Effector memory CD8-positive, alpha-beta T cell (primary cell): Measurements from ENCODE around the gene ZGPAT.
"Not testable (repeated sequence)": the region's sequence is repeated elsewhere in the genome, so short reads cannot be mapped to it uniquely, and the experiment has no call there.

Experiments used
- ATAC-seq: fragments of 150-1000 bp; cut with Tn5 transposase; replicated peaks from 2 replicates; pipeline ENCODE4 v1.10.0; 2021; ENCODE audit warnings: mild to moderate bottlenecking, moderate library complexity
- DNase-seq, 3 experiments: peaks; one replicate each; pipeline ENCODE4 v3.0.0; 2021
- H3K27ac Mint-ChIP-seq, 2 donors: one replicate each; pipeline ENCODE4 v1.8.0; 2022; ENCODE audit warnings: mild to moderate bottlenecking in 2 of 2, mixed read lengths in 2 of 2, moderate library complexity in 2 of 2
- H3K27me3 Mint-ChIP-seq, 2 donors: one replicate each; pipeline ENCODE4 v1.8.0; 2022; ENCODE audit warnings: mixed read lengths in 2 of 2
- H3K36me3 Mint-ChIP-seq: one replicate; pipeline ENCODE4 v1.8.0; 2022; ENCODE audit warnings: mild to moderate bottlenecking, moderate library complexity, mixed read lengths; ENCODE audit not compliant: insufficient read depth
- H3K4me1 Mint-ChIP-seq, 2 donors: one replicate each; pipeline ENCODE4 v1.8.0; 2022; ENCODE audit warnings: low read depth in 2 of 2, mixed read lengths in 2 of 2
- H3K4me3 Mint-ChIP-seq, 2 donors: one replicate each; pipeline ENCODE4 v1.8.0; 2022; ENCODE audit warnings: mild to moderate bottlenecking in 2 of 2, mixed read lengths in 2 of 2, moderate library complexity in 2 of 2
- H3K9me3 Mint-ChIP-seq, 2 donors: one replicate each; pipeline ENCODE4 v1.8.0; 2022; ENCODE audit warnings: mixed read lengths in 2 of 2

ZGPAT gene

GRCh38 chr20:63774306-63774705 is 66.5 kb downstream of the ZGPAT start:
- no peaks in the 10 kb centered on the region for H3K27me3 Mint-ChIP-seq
- H3K36me3 Mint-ChIP-seq, result peaks cover 5% of the 10 kb centered on the region
- no peak for ATAC-seq
- no peak overlapping the region for H3K4me3 Mint-ChIP-seq
- no peaks in the 10 kb centered on the region for H3K9me3 Mint-ChIP-seq
- no peaks in the 10 kb centered on the region for H3K4me1 Mint-ChIP-seq
- DNase-seq, result no peak
- H3K27ac Mint-ChIP-seq, result no peak overlapping the region

GRCh38 chr20:63775096-63775978 is 67.5 kb downstream of the ZGPAT start:
- peak; percentile 41 for ATAC-seq
- Mint-ChIP-seq H3K9me3 (no peaks in the 10 kb centered on the region), H3K4me3 (peak overlapping the region in 1 of 2 donors; percentile 56), H3K27me3 (no peaks in the 10 kb centered on the region), H3K36me3 (peaks cover 5% of the 10 kb centered on the region), H3K27ac (peak overlapping the region in 1 of 2 donors; percentile 44), H3K4me1 (no peaks in the 10 kb centered on the region)
- DNase-seq, result peak in 1 of 3 experiments; percentile 14

- not testable (repeated sequence) for H3K4me3 Mint-ChIP-seq, H3K9me3 Mint-ChIP-seq, H3K4me1 Mint-ChIP-seq, ATAC-seq, H3K27ac Mint-ChIP-seq, DNase-seq, H3K27me3 Mint-ChIP-seq
- peaks cover 13% of the 10 kb centered on the region for H3K36me3 Mint-ChIP-seq
Observed at GRCh38 chr20:63776875-63777274, 69.0 kb downstream of the ZGPAT start.

- ATAC-seq (no peak), DNase-seq (no peak)
- Mint-ChIP-seq H3K36me3 (peaks cover 13% of the 10 kb centered on the region), H3K9me3 (no peaks in the 10 kb centered on the region), H3K4me1 (peaks cover 10 to 12% of the 10 kb centered on the region in 2 donors), H3K27ac (no peak overlapping the region), H3K27me3 (no peaks in the 10 kb centered on the region), H3K4me3 (no peak overlapping the region)
Observed at GRCh38 chr20:63777614-63778013, 69.8 kb downstream of the ZGPAT start.

GRCh38 chr20:63778034-63778752 is 70.4 kb downstream of the ZGPAT start:
- Mint-ChIP-seq H3K9me3 (no peaks in the 10 kb centered on the region), H3K4me1 (peaks cover 11 to 13% of the 10 kb centered on the region in 2 donors), H3K4me3 (no peak overlapping the region), H3K36me3 (peaks cover 10% of the 10 kb centered on the region), H3K27me3 (no peaks in the 10 kb centered on the region), H3K27ac (no peak overlapping the region)
- DNase-seq (no peak), ATAC-seq (no peak)

GRCh38 chr20:63778857-63779256 is 71.0 kb downstream of the ZGPAT start:
- DNase-seq, result no peak
- Mint-ChIP-seq H3K9me3 (no peaks in the 10 kb centered on the region), H3K4me1 (peaks cover 11 to 13% of the 10 kb centered on the region in 2 donors), H3K27ac (no peak overlapping the region), H3K4me3 (no peak overlapping the region), H3K36me3 (peaks cover 10% of the 10 kb centered on the region), H3K27me3 (no peaks in the 10 kb centered on the region)
- ATAC-seq, result no peak

- no peaks in the 10 kb centered on the region for H3K9me3 Mint-ChIP-seq
- H3K27me3 Mint-ChIP-seq, result no peaks in the 10 kb centered on the region
- peak overlapping the region in 1 of 2 donors; percentile 56 for H3K4me3 Mint-ChIP-seq
- no peak for DNase-seq
- H3K27ac Mint-ChIP-seq, result no peak overlapping the region
- ATAC-seq, result no peak
- H3K36me3 Mint-ChIP-seq, result peaks cover 8% of the 10 kb centered on the region
- peaks cover 11 to 13% of the 10 kb centered on the region in 2 donors for H3K4me1 Mint-ChIP-seq
Observed at GRCh38 chr20:63781181-63781580, 73.3 kb downstream of the ZGPAT start.

- peak overlapping the region; percentile 56 to 59 for H3K4me3 Mint-ChIP-seq
- peaks cover 8% of the 10 kb centered on the region for H3K36me3 Mint-ChIP-seq
- ATAC-seq, result peak; percentile 94
- no peaks in the 10 kb centered on the region for H3K9me3 Mint-ChIP-seq
- no peaks in the 10 kb centered on the region for H3K27me3 Mint-ChIP-seq
- peaks cover 11 to 13% of the 10 kb centered on the region in 2 donors for H3K4me1 Mint-ChIP-seq
- DNase-seq, result peak; percentile 48 to 54 (median 52)
- H3K27ac Mint-ChIP-seq, result peak overlapping the region; percentile 78 to 81
Observed at GRCh38 chr20:63782051-63782471, 74.2 kb downstream of the ZGPAT start.

GRCh38 chr20:63782521-63782971 is 74.7 kb downstream of the ZGPAT start:
- Mint-ChIP-seq H3K27ac (peak overlapping the region; percentile 78 to 81), H3K27me3 (peaks cover 0 to 1% of the 10 kb centered on the region in 2 donors), H3K9me3 (no peaks in the 10 kb centered on the region), H3K36me3 (peaks cover 8% of the 10 kb centered on the region), H3K4me1 (peaks cover 11 to 13% of the 10 kb centered on the region in 2 donors), H3K4me3 (peak overlapping the region in 1 of 2 donors; percentile 56)
- DNase-seq, result peak in 1 of 3 experiments; percentile 4
- peak; percentile 16 for ATAC-seq

- Mint-ChIP-seq H3K4me3 (no peak overlapping the region), H3K9me3 (no peaks in the 10 kb centered on the region), H3K27me3 (peaks cover 6 to 11% of the 10 kb centered on the region in 2 donors), H3K27ac (no peak overlapping the region), H3K4me1 (peaks cover 11 to 13% of the 10 kb centered on the region in 2 donors), H3K36me3 (peaks cover 12% of the 10 kb centered on the region)
- ATAC-seq (no peak), DNase-seq (no peak)
Observed at GRCh38 chr20:63783970-63784369, 76.1 kb downstream of the ZGPAT start.

GRCh38 chr20:63785691-63786131 is 77.9 kb downstream of the ZGPAT start:
- H3K4me3 Mint-ChIP-seq, result no peak overlapping the region
- H3K27me3 Mint-ChIP-seq, result peaks cover 6 to 11% of the 10 kb centered on the region in 2 donors
- no peaks in the 10 kb centered on the region for H3K9me3 Mint-ChIP-seq
- H3K27ac Mint-ChIP-seq, result no peak overlapping the region
- DNase-seq (no peak), ATAC-seq (no peak)
- H3K36me3 Mint-ChIP-seq, result peaks cover 12% of the 10 kb centered on the region
- H3K4me1 Mint-ChIP-seq, result peaks cover 11 to 13% of the 10 kb centered on the region in 2 donors
